ENCODE measurements around the gene GSK3A.
A peak's percentile ranks its signal among the peaks of the same experiment; 100 is the strongest.
"Not testable (repeated sequence)": the region's sequence is repeated elsewhere in the genome, so short reads cannot be mapped to it uniquely, and the experiment has no call there.

The GSK3A gene

DNA sequence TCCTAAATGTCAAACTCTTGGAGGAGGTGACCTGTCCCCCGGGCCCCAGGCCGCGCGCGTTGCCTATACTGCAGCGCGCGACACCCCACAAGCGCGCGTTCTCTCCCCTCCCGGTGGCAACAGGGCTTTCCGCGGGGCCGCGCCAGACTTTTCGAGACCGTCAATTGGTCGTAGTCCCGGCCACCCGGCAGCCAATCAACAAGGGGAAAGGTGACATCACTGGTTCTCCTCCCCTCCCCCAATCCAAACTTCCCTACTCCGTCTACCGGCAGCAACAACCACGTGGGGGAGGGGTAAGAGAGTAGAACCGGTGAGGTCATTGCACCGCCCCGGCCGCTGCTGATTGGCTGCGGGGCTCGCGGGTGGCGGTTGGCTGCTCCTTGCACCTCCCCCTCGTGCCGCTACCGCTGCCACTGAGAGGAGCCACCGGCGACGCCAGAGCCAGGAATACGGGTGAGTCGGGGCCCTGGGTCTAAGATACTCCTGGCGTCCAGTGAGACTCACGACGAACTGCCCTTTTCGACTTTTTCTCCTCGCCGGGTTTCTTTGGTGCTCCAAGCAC is 25.8 kb upstream of the GSK3A start:
- peak; percentile 97 for DNase-seq

DNA sequence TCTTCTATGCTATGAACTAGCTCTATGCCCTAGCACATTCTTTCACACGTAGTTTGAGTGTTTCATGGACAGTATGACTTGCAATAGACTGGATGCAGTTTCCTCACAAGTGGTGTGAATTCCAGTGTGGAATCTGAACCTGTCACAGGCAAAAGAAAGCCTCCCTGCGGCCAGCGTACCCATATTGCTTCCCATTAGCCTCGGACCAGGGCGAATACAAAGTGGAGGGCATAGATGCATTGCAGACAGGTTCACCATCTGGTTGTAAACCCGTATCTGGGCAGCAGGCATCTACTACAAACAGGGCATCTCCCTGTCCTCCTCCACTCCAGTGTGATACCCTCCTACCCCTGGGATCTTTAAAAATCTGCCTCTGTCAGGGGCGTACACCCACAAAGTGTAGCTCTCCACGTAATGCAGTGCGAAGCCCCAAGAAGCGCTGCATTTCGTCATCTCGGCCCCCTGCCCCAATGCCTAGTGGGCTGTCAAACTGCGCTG is 25.3 kb upstream of the GSK3A start:
- DNase-seq = no peak

DNA sequence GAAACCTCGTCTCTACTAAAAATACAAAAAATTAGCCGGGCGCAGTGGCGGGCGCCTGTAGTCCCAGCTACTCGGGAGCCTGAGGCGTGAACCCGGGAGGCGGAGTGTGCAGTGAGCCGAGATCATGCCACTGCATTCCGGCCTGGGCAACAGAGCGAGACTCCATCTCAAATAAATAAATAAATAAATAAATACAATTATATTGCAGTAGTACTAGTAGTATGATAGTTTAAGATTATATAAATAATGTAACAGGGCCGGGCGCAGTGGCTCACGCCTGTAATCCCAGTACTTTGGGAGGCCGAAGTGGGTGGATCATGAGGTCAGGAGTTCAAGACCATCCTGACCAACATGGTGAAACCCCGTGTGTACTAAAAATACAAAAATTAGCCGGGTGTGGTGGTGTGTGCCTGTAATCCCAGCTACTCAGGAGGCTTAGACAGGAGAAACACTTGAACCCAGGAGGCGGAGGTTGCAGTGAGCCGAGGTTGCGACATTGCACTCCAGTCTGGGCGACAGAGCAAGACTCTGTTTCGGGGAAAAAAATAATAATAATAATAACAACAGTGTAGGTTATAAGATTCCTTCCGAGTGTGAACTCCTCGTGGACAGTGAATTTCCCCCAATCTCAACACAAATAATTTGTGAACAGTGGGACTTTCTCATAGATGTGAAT is 24.7 kb upstream of the GSK3A start:
- DNase-seq = not testable (repeated sequence)

DNA sequence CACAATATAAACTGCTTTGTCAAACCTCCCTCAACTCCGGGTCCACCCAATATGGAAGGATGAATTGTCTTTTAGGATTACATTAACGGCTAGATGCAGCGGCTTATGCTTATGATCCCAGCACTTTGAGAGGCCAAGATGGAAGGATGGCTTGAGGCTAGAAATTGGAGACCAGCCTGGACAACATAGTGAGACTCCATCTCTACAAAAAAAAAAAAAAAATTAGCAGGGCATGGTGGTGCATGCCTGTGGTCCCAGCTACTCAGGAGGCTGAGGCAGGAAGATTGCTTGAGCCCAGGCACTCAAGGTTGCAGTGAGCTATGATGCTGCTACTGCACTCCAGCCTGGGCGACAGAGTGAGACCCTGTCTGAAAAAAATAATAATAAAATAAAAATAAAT is 23.7 kb upstream of the GSK3A start:
- DNase-seq = not testable (repeated sequence)

DNA sequence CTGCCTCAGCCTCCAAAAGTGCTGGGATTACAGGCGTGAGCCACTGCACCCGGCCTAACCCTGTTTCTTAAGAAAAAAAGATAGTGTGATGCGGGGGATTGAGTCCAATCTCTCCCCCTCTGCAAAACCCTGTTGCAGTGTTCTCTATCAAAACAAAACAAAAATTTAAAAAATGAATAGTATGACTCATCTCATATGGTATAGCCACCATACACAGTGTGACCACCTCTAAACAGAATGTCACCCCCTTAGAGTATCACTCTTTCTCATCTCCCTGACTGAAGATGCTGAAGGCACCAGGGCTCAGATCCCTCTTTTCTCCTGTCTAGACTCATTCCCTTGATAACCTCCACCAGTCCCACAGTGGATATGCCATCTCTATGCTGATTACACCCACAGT is 19.4 kb upstream of the GSK3A start:
- DNase-seq = no peak

DNA sequence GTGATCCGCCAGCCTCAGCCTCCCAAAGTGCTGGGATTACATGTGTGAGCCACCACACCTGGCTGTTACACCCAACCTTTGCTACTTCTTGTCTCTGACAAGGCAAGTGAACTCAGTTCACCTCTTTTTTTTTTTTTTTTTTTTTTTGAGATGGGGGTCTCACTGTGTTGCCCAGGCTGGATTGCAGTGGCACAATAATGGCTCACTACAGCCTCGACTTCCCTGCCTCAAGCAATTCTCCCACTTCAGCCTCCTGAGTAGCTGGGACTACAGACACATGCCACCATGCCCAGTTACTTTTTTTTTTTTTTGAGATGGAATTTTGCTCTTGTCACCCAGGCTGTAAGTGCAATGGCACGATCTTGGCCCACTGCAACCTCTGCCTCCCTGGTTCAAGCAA is 15.4 kb upstream of the GSK3A start:
- DNase-seq = not testable (repeated sequence)

DNA sequence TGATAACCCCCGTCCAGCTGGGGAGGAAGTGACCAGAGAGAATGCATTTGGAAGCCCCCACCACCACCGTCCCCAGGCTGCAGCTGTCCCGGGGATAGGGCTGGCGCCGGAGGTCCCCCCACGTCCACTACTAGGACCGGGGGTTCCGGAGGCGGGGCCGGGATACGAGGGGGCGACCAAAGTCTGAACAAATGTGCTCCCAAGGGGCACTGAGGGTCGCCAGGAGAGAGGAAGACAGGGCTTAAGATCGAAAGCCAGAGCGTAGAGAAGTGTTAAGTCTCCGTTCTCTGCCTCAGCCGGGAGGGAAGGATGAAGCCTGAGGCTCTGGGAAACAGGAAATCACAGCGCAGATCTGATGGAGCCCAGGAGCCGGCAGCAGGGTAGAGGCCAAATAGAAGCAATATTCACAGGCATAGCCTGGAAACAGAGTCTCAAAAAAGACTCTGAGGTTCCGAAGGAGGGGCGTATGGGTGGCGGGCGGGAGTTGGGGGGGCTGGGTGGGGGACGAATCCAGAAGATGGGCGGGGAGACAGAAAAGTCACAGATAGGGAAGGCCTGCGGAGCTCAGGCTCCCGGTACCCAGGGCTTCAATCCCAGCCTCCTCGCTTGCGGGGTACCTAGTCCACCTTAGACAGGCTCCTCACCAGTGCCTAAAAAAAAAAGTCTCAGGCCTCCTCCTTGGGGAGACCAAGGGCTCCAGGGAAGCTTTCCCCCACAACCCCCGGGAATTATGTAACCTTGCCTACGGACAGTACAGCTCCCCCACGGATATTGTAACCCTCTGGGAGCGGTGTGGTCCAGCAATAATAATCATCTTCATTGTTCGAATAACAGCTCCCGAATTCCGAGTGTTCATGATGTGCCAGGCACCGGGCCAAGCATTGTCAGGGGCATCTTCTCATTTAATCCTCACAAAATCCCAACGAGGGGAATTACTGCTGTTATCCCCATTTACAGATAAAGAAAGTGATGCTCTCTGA is 13.7 kb upstream of the GSK3A start:
- peak; percentile 45 for DNase-seq

DNA sequence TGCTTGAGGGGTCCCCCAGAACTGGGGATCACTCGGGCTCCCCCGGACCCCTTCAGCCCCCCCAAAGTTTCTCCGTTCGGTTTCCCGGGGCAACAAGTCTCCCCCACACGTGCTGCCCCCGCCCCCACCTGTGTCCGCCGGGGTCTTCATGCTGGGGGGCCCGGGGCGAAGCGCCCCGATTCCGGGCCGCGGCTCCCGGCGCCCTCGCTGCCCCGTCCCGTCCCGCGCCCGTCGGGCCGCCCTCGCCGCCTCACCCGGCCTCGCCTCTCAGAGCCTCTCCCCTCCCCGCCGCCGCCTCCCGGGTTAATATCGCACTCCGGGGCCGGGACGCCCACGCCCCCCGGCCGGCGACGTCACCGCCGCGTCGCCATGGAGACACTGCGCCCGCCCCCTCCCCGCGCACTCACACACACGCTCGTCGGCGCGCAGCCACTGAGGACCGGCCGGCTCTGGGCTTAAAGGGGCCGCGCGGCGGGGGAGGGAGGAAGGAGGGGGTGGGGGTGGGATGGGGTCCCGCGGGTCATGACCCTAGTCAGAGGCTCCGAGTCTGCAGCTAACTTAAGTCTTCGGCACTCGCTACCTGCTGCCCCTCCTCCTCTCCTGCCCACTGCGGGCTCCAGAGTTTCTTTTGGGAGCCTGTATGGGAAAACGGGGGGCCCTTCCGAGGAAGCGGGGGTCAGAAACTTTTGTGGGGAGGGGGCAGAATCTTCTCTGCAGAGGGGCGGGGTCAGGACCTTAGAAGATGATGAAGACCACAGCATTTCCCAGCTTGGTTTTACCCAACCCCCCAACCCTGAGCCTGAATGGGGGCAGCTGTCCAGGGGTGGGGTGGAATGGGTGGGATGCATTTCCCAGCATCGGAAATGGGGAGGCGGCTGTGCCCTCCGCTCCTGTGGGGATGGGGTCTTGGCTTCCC is 12.7 kb upstream of the GSK3A start, which contains the start of gene ERF:
Gene ERF, minus strand, starts transcription at position 279 of the 916 bp plus-strand sequence. Its CDS starts 129 bp downstream, at position 150.
- peak; percentile 73 for DNase-seq

DNA sequence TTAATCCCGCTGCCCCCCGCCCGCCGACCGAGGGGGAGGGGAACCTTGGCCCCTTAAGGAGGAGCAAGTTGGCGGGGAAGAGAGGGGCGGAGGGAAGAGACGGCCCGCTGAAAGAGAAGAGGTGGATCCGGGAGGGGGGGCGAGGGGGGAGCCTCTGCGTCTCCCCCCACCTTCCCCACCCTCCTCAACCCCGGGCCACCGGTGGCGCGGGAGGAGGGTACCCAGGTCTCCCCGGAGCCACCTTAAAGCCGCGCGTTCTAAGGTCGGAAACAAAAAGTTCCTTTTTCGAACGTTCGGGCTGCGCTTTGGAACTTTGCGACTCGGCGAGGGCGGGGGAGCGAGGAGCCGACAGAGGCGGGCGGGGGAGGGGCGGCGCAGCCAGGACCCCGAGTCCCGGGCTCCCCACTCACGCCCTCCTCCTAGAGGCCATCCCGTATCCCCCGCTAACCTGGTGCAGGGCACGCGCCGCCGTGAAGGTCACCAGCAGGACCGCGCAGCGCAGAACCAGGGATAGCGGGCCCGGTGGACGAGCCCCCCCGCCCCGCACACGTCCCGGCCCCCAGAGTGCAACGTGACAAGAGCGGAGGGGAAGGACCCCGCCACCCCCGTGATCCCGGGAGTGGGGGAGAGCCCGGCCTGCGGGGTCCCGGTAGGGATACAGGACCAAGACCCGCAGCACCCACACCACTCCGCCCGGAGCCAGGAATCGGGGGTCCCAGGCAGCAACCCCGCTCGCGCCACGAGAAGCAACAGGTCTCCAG is 11.9 kb upstream of the GSK3A start:
- DNase-seq = no peak

DNA sequence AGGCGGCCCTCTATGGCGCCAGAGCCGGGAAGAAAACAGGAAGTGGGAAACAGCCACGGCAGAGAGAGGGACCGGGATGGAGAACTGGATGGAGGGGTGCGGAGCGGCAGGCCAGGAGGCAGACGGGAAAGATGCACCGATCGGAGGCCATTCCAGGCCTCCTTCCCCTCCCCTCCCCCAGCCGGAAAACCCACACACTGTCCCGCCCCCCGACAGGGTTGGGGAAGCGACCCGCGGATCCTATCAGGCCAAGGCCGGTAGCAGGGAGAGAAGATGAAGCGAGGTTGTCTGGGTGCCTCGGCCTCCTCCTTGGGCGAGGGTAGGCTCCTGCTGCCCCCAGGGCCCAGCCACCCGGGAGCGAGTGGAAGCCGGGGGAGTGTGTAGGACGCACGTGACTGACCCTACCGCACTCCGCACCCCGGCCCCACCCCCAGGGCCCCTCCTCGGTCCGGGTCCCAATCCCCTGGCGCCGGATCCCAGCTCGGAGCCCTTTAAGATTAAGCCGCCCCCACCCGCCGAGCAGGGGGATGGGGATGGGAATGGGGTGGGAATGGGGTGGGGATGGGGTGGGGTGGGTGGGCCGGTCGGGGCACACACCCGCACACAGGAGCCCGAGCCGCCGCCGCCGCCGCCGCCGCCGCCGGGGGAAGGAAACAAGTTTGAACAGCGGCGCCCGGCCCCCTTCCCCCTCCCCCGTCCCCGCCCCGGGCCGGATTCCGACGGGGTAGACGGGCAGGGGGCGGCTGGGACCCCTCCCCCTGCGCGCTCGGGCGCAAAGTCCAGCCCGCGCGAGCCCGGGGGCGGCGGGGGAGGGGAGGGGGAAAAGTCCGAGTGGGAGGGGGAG is 11.1 kb upstream of the GSK3A start:
- DNase-seq = no peak

DNA sequence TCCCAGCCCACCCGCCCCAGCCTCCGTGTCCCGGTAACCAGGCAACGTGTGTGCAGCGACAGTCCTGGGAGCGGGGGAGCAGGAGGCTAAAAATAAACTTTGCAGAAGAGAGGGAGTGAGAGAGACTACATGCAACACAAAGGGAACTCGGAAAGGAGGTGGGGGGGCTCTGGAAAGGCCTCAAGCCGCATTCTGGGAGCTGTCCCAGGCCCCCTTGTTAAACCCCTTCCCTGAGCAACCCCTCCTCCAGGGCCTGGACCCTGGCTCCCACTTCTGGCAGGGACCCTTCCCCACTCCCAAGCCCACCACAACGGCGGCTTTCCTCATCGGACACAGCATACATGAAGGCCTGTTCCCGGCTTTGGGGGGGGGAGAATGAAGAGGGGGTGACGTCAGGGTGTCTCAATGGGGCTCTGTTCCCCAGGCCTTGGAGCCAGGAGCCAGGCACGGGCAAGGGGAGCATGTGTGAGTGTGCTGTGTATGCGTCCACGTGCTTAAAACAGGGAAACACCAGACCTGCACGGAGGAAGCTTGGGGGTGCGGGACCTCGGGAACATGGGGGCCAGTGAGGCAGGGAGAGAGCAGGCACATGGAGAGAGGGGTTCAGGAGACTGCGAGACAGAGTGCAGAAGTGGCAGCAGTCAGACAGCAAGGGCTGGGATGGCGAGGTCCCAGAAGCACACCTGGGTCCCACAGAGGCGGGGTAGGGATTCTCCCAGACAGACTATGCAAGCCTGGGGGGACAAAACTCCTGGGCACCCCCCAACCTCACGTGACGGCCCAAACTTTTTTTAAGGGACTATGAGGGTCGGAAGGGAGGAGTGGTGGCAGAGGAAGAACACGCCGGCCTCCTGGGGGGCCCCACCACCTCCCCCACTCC is 10.2 kb upstream of the GSK3A start:
- DNase-seq = peak; percentile 30

DNA sequence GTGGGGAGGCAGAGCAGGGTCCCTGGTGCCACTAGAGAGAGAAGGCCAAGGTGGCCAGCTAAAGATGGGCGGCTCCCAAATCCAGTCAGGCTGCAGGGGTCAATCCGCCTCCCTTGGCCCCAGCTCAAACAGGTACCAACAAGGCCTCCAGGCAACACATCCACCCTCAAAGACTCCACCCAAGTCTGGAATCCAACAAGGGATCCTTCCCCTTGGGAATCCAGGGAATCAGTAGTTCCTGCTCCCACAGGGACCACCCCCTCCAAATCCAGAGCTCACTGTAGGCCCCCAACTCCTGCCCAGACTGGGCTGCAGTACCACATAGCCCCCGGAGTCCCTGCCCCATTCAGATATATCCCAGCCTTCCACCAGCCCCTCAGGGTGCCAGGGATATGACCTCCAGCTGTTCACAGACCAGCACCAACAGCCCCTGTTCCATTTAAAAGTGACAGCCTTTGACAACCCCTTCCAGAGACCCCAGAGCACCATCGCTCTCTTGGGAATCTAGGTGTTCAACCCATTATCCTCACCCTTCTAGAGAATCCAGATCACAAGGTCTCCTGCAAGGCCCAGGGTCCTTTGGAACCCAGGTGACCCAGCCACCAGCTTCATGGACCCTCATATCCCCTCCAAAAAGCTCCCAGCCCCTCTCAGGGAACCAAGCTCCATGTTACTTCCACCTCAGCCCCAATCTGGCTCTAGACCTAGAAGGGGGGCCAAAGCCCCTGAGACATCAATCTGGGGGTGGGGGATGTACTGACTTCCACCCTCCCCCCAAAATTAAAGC is 9.4 kb upstream of the GSK3A start:
- no peak for DNase-seq

DNA sequence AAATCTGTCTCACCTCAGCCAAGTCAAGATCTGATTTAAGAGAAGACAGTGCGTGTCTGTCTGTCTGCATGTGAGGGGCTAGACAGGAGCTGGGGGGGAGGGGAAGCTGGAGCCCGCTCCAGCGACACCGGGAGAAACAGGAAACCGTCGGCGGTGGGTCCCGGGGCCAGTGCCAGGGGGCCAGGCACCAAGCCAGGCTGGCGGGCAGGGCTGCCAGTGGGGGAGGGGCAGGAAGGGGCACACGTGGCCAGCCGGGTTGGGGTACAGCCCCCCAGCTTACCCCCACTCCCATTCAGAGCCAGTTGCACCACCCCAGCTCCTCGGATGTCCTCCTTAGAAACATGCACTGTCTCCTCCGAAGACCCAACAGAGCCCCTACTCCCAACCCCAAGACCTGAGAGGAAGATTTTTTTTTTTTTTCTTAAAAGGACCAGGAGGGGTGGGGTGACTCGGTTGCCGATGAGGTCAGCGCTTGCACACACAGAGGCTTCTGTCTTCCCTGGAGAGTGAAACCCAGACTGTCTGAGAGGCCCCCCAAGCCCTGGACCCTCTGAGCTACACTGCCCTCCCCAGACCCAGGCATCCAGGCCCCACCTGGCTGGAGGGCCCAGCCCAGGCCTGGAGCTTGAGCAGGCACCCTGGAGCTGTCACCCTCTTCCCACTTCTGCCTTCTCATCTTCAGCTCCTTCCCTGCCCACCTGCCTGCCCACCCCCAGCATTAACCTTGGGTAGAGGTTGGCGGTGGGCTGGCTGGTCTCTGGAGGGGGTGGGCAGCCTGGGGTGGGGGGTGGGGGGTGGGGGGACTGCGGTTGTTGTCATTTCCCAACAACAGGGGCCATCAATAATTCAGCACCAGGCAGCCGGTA is 8.5 kb upstream of the GSK3A start:
- DNase-seq = no peak

DNA sequence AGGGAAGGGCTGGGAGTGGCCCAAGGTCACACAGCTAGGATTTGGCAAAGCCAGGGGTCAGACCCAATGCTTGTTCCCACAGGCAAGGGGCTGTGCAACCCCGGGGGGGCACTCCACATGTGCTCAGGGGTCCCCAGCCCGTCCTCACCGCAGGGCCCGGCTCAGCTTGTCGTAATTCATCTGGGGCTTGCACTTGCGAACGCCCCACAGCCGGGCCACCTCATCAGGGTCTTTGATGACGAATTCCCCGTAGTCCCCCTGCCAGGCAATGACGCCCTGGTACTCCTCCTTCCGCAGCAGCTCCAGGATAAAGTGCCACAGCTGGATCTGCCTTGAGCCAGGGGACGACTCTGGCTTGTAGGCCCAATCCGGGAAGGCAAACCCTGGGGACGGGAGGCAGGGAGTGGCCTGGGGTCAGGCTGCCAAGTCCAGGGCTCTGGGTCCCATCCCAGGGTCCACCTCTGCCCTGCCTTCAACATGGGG is 7.8 kb upstream of the GSK3A start:
- no peak for DNase-seq

DNA sequence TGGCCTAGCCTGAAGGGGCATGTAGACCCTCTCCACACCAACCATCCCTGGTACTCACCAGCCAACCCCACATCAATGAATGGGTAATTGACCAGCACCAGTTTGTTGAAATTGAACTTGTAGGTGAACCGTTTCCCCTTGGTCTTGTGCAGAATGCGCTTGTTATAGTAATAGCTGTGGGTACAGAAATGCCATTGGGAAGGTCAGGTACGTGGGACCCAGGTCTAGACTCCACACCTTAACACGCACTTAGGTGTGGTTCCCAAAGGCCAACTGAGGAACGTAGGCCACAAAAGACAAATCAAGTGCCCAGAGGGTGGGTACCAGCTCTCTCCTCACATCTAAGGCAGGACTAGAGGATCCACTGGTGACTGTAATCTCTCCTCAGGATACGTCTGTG is 7.4 kb upstream of the GSK3A start:
- DNase-seq = no peak

DNA sequence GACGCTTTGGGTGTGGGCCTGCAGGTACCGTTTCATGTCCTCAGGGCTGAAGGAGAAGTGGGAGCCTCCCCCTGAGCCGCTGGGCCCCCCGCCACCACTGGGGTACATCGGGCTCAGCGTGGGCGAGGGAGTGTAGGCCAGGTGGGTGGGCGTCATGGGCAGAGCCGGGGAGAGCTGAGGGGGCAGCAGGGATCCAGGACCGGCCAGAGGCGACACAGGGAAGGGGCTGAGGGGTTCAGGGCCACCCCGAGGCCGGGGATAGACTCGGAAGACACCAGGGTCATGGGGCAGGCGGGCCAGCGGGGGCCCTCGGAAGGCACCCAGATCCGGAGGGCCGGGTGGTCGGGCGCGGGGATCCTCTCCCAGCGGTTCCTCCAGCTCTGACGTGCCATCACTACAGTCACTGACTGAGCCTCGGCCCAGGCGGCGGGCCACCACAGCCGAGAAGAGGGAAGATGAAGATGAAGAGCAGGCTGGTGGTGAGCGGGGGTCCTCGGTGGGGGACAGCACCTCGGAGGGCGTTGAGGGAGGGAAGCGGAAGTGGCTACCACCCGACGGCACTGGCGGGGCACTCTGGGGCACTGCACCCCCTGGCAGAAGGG is 6.8 kb upstream of the GSK3A start:
- DNase-seq = no peak

Data from kidney glomerular epithelial cell (primary cell).